GM13976 (cell line): ENCODE measurements around the gene RFC4.

Experiments used
- DNase-seq: peaks from one replicate; pipeline ENCODE4 v3.0.0; 2012; ENCODE audit warnings: low spot score
- CTCF ChIP-seq: IDR thresholded peaks from 2 replicates; pipeline ENCODE4 v1.5.1; 2012; ENCODE audit warnings: borderline replicate concordance, mild to moderate bottlenecking; ENCODE audit not compliant: insufficient read depth; ENCODE audit errors: extremely low read depth, missing control alignments, control extremely low read depth
- in situ Hi-C: fragments of 300-500 bp; cut with MboI; formaldehyde crosslinking; loops from one replicate; pipeline ENCODE4 v1.12.0; 2022; ENCODE audit warnings: low sequenced_read_pairs, mixed read lengths, inconsistent platforms; ENCODE audit not compliant: unreplicated experiment

RFC4 gene

GRCh38 chr3:186760141-186760833 lies 46.0 kb downstream of the RFC4 start:
- DNase-seq: no peak
- in situ Hi-C loops: no loop called here
- no peak for TF ChIP-seq CTCF

- DNase-seq: no peak
- in situ Hi-C loops: no loop called here
- TF ChIP-seq CTCF: no peak
Measured at GRCh38 chr3:186759231-186759930, 46.9 kb downstream of the RFC4 start.

GRCh38 chr3:186757686-186758220 lies 48.5 kb downstream of the RFC4 start:
- DNase-seq: no peak
- in situ Hi-C loops: no loop called here
- no peak for TF ChIP-seq CTCF

- no peak for TF ChIP-seq CTCF
- no peak for DNase-seq
- in situ Hi-C loops: no loop called here
Measured at GRCh38 chr3:186757214-186757613, 49.1 kb downstream of the RFC4 start.

GRCh38 chr3:186754871-186755270 lies 51.4 kb downstream of the RFC4 start:
- no peak for DNase-seq
- in situ Hi-C loops: no loop called here
- no peak for TF ChIP-seq CTCF

- DNase-seq: no peak
- in situ Hi-C loops: no loop called here
- TF ChIP-seq CTCF: no peak
Measured at GRCh38 chr3:186754006-186754405, 52.3 kb downstream of the RFC4 start.
